ENCODE measurements around the gene FADS1.

Gene FADS1

GRCh38 chr11:61844909-61845565 is 28.2 kb upstream of the FADS1 start:
- DNase-seq, result no peak

- DNase-seq, result no peak
These were observed 25.7 kb upstream of the FADS1 start for GRCh38 chr11:61842528-61842820.

DNA sequence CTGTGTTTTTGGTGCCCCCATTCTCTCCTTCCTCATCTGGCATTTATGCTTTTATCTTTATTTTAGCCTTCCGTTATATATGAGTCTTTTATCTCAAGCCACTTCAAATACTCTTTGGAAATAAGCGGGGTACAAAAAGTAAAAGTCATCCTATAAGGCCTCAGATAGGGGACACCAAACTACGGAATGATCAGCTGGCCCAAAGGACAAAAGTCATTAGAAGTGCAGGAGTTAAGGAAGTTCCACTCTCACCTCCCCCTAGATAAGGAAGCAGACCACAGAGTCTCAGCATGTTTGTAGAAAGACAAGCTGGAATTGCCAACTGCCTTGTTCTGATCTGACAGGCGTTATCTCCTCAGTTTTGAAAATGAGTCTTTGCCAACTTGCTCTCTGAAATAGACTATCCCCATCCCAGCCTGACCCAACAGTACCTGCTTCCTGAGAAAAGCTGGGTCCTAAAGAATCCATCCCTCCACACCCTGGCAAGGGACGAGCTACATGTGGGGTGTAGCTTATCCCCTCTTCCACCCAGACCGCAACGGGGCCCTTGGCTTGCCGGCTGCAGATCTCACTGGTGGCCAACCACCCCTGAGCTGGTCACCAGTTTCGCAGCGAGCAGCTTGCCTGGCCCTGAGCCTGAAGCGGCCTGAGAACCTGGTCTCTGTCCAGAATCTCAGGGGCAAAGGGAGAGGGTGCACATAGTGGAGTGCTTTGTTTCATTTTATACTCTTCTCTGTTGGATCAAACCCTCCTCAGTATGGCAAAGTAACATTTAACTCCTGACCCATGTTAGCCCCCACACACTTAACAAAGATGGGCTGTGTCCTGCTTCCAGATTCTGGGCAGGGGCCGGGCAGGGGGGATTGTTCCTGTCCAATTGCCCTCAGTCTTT is 25.1 kb upstream of the FADS1 start:
- peak; percentile 60 for DNase-seq

DNA sequence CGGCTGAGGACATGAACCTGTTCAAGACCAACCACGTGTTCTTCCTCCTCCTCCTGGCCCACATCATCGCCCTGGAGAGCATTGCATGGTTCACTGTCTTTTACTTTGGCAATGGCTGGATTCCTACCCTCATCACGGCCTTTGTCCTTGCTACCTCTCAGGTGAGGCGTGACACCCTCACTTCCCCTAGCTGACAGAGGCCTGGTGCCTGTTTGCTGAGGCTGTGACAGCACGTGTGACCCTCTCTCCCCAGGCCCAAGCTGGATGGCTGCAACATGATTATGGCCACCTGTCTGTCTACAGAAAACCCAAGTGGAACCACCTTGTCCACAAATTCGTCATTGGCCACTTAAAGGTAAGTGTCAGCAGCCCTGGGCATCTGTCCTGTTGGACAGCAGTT is 23.6 kb upstream of the FADS1 start:
- no peak for DNase-seq

DNA sequence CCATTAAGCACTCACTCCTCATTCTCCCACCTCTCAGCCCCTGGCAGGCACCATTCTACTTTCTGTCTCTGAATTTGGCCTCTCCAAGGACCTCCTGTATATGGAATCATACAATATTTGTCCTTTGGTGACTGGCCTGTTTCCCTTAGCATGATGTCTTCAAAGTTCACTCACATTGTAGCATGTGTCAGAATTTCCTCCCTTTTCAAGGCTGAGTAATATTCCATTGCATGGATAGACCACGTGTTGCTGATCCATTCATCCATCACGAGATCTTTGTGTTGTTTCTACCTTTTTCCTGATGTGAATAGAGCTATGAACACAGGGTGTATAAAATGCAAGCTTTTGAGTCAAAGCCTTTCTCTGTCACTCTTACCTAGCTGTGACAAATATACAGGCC is 22.9 kb upstream of the FADS1 start:
- DNase-seq, result no peak

GRCh38 chr11:61838921-61839320 is 22.1 kb upstream of the FADS1 start:
- no peak for DNase-seq

DNA sequence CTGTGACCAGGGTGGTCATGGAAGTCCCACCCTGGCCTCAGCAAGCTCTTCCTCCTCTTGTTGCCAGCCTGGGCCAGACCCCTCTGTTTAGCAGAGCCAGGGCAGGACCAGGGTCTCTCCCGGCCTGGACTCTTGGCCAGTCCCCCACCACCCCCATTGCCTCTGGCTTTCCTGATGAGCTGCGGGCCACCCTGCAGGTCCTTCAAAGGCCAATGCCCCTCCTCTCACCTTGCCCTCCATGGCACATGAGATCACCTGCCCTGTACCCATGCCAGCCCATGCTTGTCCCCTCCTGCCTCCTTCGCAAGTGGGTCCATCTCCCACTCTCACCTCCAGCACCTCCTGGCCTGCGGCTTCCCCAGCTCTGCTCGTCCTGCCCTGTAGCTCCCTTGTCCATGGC is 21.7 kb upstream of the FADS1 start:
- DNase-seq, result no peak

DNA sequence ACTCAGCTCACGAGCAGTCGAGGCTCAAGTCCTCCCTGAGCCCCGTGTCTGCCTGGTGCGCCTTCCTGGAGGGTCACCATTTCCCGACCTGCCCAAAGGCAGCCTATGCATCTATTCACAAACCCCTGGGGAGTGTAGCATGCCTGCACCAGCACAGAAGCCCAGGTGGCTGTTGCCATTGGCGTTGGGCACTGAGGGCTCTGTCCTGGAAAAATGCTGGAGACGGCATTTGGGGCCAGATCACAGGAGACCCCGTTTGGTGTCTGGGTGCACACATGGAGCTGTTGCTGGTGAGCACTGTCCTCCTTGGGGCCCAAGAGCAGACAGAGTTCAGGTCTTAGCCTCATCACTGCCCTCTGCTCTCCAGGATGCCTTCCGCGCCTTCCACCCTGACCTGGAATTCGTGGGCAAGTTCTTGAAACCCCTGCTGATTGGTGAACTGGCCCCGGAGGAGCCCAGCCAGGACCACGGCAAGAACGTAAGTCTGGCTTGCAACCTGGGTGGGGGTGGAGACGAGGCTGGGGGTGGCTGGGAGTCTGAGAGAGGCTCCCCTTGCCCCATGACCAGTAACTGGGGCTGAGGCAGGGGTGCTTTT is 20.7 kb upstream of the FADS1 start:
- DNase-seq, result no peak

- DNase-seq, result no peak
These were observed 19.4 kb upstream of the FADS1 start for GRCh38 chr11:61836193-61836592.

DNA sequence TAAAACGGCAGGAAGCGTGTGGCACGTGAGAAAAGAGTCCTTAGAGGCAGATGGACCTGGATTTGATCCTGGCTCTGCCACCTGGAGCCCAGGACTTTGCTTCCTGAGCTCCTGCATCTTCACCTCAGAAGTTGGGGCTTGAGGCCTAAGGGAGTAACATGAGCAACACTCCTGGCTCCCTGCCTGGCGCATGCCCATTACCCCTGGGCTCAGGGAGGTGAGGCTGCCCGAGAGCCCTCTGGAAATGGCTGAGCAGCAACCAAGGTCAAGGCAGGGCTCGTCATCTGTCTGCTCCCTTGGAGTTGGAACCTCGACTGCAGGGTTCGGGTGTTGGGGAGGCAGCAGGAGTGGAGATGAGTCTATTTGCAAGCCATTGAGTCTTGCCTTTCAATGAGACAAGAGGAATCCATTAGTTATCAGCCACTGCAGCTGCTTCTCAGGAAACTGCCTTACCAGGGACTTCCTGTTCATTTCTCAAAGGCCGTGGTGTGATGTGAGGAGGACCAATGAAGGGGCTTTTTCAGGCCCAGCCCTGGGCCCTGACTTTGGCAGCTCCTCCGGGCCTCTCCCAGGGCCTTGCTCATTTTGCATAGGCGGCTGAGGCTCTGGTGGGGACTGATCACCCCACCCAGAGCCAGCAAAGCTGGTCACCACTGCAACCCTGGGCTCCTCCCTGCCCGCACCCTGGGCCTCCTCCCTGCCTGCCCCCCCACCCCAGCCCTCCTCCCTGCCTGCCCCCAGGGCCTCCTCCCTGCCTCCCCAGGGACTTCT is 17.7 kb upstream of the FADS1 start:
- DNase-seq, result peak; percentile 44

GRCh38 chr11:61833926-61834277 is 17.1 kb upstream of the FADS1 start:
- DNase-seq, result no peak

- no peak for DNase-seq
These were observed 16.7 kb upstream of the FADS1 start for GRCh38 chr11:61833471-61833870.

DNA sequence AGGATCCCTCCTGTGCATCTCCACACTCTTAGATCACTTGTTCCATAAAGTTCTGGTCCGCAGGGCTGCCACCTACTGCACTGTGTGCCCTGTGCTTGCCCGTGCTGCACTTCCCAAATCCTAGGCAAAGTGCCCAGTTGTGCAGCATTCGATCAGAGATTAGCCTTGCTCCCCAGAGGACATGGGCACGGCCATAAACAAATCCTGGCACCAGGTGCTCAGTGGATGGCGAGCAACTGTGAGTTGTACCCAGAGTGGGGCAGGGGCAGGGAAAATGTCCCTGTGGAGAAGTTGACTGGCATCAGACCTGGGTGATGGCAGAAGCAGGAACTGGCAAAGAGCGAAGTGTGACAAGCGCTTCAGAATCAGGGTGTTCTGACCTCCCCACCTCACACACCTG is 16.0 kb upstream of the FADS1 start:
- DNase-seq, result no peak

- DNase-seq, result no peak
These were observed 15.4 kb upstream of the FADS1 start for GRCh38 chr11:61832207-61832606.

DNA sequence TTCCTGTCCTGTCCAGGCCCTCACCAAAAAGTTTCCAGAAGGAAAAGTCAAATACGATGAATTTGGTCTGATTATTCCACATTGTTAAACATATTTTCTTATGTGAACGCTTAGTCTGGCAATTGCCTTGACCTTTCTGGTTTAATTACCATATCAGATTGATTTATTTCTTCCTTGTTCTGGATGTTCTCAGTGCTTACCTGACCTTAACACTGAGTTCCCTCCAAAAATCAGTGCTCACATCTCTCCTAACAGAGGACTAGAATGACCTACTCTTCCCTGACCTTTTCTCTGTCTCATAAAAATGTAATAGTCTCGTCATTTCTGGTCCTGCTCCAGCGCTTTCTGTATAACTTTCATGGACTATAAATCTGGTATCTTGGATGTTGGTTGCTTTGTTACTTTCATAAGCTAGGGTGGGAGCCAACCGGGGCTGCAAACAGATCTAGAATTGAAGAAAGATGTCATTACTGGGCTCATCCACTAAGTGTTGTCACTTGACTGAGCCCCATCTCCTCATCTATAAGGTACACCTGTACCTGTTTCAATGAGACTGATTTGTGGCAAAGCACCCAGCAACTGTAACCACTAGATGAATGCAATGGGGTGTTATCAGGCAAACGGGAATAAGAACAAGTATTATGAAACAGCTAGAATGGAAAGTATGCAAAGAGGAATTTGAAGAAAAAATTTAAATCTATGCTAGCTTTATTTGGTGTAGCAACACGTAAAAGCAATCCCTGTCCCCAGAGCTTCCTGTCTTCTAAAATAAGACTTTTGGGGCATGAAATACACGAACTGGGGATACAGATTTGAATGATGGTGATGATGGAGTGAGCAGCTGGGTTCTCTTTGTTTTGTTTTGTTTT is 13.7 kb upstream of the FADS1 start:
- DNase-seq, result no peak

GRCh38 chr11:61829806-61830205 is 13.0 kb upstream of the FADS1 start:
- DNase-seq, result no peak

- DNase-seq, result peak; percentile 48
These were observed 12.0 kb upstream of the FADS1 start for GRCh38 chr11:61828629-61829407.

DNA sequence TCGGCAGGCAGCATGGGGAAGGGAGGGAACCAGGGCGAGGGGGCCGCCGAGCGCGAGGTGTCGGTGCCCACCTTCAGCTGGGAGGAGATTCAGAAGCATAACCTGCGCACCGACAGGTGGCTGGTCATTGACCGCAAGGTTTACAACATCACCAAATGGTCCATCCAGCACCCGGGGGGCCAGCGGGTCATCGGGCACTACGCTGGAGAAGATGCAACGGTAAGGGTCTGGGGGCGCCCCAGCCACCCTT is 11.5 kb upstream of the FADS1 start:
- DNase-seq, result no peak

GRCh38 chr11:61827571-61828378 is 11.0 kb upstream of the FADS1 start, which contains the start of gene FADS2:
Gene FADS2, plus strand, starts transcription at chr11:61828300. Its CDS starts 91 bp downstream, at chr11:61828391.
- DNase-seq, result peak; percentile 93

DNA sequence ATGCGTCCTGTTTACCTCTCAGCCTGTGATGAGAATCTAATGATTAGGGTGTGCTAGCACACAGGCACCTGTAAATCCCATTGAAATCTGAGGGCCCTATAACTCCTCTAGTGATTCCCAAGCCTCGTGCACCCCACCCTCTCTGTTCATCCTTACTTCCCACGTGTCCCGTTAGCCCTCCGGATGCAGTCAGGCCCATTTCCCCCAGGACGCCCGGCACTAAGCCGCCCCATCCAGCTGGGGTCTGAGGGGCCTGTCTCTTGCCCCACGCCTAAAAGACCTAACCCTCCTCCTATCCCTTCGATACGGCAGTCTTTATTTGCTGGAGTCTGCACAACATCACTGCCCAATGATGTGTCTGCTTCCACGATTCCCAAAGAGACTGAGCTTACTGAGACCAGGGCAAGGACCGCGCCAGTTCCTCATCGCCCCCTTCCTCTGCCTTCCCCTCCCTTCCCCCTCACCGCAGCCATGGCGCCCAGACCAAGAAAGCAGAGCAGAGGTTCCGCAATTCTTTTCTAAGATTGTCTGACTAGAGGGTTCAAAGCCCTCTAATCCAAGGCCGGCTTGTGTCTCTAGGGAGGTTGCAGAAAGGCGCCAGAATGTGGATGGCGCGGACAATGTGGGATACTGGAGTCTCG is 10.2 kb upstream of the FADS1 start:
- peak; percentile 70 for DNase-seq

DNA sequence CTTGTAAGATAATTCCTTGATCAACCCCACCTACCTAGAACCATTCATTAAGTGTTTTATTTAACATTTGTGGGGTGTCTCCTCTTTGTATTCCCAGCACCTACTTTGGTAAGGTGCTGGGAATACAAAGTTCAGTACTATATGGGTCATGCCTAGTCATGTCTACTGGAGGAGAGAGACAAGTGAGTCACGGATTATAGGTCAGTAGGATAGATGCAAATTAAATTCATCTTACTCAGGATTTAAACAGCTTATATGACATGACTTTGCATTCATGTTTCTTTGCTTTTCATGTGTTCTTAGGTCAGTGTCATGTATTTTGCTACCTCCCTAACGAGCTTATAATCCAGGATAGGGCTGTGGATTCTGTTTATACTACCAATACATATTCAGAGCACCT is 3.4 kb upstream of the FADS1 start:
- no peak for DNase-seq

Data from midbrain (tissue), 1 donor.